Nephron progenitor cell (in vitro differentiated cells): ENCODE data around the gene STIM1.

Experiments used
- DNase-seq: peaks from one replicate; pipeline ENCODE4 v3.0.0; 2021
- H3K27ac Mint-ChIP-seq: 2 replicates; pipeline ENCODE4 v1.8.0; 2021; ENCODE audit warnings: mild to moderate bottlenecking, moderate library complexity, mixed read lengths
- H3K27me3 Mint-ChIP-seq: 2 replicates; pipeline ENCODE4 v1.8.0; 2021; ENCODE audit warnings: mild to moderate bottlenecking, low read depth, mixed read lengths; ENCODE audit not compliant: poor library complexity
- H3K36me3 Mint-ChIP-seq: 2 replicates; pipeline ENCODE4 v1.8.0; 2021; ENCODE audit warnings: low read depth, mixed read lengths
- H3K4me1 Mint-ChIP-seq: 2 replicates; pipeline ENCODE4 v1.8.0; 2021; ENCODE audit warnings: mixed read lengths
- H3K4me3 Mint-ChIP-seq: 2 replicates; pipeline ENCODE4 v1.8.0; 2021; ENCODE audit warnings: mild to moderate bottlenecking, moderate library complexity, mixed read lengths
- H3K9me3 Mint-ChIP-seq: 2 replicates; pipeline ENCODE4 v1.8.0; 2021; ENCODE audit warnings: mild to moderate bottlenecking, moderate library complexity, mixed read lengths
- CTCF ChIP-seq: fragments of 200-600 bp; sonication (generic); IDR thresholded peaks from 2 replicates; pipeline ENCODE4 v1.5.0; 2021; ENCODE audit warnings: antibody characterized with exemption

Gene STIM1

GRCh38 chr11:4060182-4060923, 204.9 kb downstream of the STIM1 start:
- Mint-ChIP-seq H3K4me3 (no peak overlapping the region), H3K27me3 (no peaks in the 10 kb centered on the region), H3K9me3 (no peaks in the 10 kb centered on the region), H3K36me3 (peaks cover 5% of the 10 kb centered on the region), H3K27ac (no peak overlapping the region), H3K4me1 (peaks cover 9% of the 10 kb centered on the region)
- no peak for TF ChIP-seq CTCF
- DNase-seq = no peak

- Mint-ChIP-seq H3K4me1 (peaks cover 9% of the 10 kb centered on the region), H3K27ac (no peak overlapping the region), H3K36me3 (peaks cover 5% of the 10 kb centered on the region), H3K4me3 (no peak overlapping the region), H3K9me3 (no peaks in the 10 kb centered on the region), H3K27me3 (no peaks in the 10 kb centered on the region)
- TF ChIP-seq CTCF = no peak
- DNase-seq = no peak
Measured at GRCh38 chr11:4061700-4062099, 206.2 kb downstream of the STIM1 start.

DNA sequence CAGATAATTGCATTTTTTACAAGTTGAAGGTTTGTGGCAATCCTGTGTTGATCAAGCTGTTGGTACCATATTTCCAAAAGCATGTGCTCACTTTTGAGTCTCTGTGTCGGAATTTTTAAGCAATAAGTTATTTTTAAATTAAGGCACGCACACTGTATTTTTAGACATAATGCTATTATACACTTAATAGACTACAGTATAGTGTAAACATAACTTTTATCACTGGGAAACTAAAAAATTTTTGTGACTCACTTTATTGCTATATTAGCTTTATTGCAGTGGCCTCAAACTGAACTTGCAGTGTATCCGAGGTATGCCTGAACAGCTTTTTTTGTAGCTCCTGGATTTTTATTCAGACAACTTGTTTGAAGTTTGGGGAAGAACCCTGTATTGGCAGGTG, 207.9 kb downstream of the STIM1 start:
- peaks cover 5% of the 10 kb centered on the region for H3K36me3 Mint-ChIP-seq
- no peak overlapping the region for H3K4me3 Mint-ChIP-seq
- no peak for DNase-seq
- H3K27ac Mint-ChIP-seq = no peak overlapping the region
- no peaks in the 10 kb centered on the region for H3K9me3 Mint-ChIP-seq
- peaks cover 3% of the 10 kb centered on the region for H3K4me1 Mint-ChIP-seq
- no peak for TF ChIP-seq CTCF
- no peaks in the 10 kb centered on the region for H3K27me3 Mint-ChIP-seq

GRCh38 chr11:4064278-4064955, 209.0 kb downstream of the STIM1 start:
- no peaks in the 10 kb centered on the region for H3K4me1 Mint-ChIP-seq
- H3K36me3 Mint-ChIP-seq = peaks cover 5% of the 10 kb centered on the region
- no peak for DNase-seq
- H3K9me3 Mint-ChIP-seq = no peaks in the 10 kb centered on the region
- no peaks in the 10 kb centered on the region for H3K27me3 Mint-ChIP-seq
- no peak for TF ChIP-seq CTCF
- H3K27ac Mint-ChIP-seq = peak overlapping the region; percentile 17
- no peak overlapping the region for H3K4me3 Mint-ChIP-seq

DNA sequence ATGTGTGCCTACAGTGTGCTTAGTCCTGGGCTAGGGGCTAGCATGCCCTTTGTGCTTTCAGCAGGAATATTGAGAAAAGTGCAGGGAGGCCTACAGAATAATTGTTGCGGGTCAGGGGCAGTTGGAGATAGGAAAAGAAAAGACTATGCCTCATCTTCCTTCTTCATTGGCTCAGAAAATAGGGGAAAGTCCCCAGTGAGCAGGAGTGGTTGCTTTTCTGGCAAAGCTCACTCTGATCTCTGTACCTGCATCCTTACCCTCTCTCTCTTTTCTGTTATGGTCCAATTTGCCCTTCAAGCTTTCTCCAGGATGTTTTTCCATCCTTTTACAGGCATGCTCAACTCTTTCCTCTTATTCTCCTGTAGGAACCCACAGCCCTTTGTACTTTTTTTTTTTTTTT, 209.6 kb downstream of the STIM1 start:
- H3K9me3 Mint-ChIP-seq = no peaks in the 10 kb centered on the region
- no peak for DNase-seq
- no peak for TF ChIP-seq CTCF
- H3K4me3 Mint-ChIP-seq = no peak overlapping the region
- peaks cover 2% of the 10 kb centered on the region for H3K36me3 Mint-ChIP-seq
- no peaks in the 10 kb centered on the region for H3K27me3 Mint-ChIP-seq
- no peak overlapping the region for H3K27ac Mint-ChIP-seq
- H3K4me1 Mint-ChIP-seq = no peaks in the 10 kb centered on the region
